Endothelial cell of umbilical vein (primary cell): ENCODE data around the gene ANO1.

Experiments used
- EZH2 ChIP-seq: IDR thresholded peaks from 2 replicates; pipeline ENCODE4 v1.6.1; 2012; ENCODE audit warnings: borderline replicate concordance, low read depth, mild to moderate bottlenecking, moderate library complexity, low read length, inconsistent platforms; ENCODE audit not compliant: severe bottlenecking
- FOS ChIP-seq: IDR thresholded peaks from 2 replicates; pipeline ENCODE4 v1.6.1; 2011; ENCODE audit warnings: mild to moderate bottlenecking, low read length, moderate library complexity, borderline replicate concordance; ENCODE audit not compliant: insufficient read depth
- POLR2A ChIP-seq: IDR thresholded peaks from 2 replicates; pipeline ENCODE4 v1.6.1; 2012; ENCODE audit warnings: low read depth, mild to moderate bottlenecking, control low read depth, low read length
- POLR2AphosphoS5 ChIP-seq: IDR thresholded peaks from 2 replicates; pipeline ENCODE4 v1.6.1; 2012; ENCODE audit warnings: low read depth, mild to moderate bottlenecking, control low read depth, low read length, moderate library complexity; ENCODE audit not compliant: insufficient read depth
- TF ChIP-seq, protein P1 (sequence below), 2 donors: IDR thresholded peaks; 1 replicate in 1 of 2; 2 replicates in 1 of 2; pipeline ENCODE4 v1.5.1; 2011; ENCODE audit warnings: low read length in 2 of 2, mild to moderate bottlenecking in 2 of 2, moderate library complexity in 2 of 2, control low read depth in 1 of 2, inconsistent platforms in 1 of 2, low read depth in 1 of 2; ENCODE audit not compliant: insufficient read depth in 1 of 2; ENCODE audit errors: extremely low read depth in 1 of 2

DNA sequence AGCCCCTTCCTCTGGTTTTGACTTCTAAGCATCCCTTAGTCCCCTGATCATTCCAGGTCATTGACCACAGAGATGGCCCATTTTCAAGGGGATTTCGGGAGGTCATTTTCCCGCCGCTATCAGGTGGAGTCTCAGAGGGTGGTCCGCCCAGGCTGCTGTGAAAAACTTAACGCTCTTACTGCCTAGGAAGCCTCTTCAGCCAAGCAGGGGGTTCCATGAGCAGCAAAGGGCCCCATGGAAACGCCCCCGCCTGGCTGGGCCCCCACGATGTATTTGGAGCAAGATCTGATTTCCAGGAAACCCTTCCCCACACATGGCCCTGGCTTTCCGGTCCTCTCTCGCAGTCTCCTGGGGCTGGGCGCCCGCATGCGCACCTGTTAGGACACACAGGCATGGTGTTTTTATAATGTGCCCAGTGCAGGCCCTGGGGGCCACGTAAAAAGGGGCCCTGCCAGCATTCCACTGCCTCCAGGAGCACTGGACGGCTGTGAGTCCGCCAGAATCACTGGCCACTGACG, 32.5 kb downstream of the ANO1 start:
- TF ChIP-seq, protein P1, sequence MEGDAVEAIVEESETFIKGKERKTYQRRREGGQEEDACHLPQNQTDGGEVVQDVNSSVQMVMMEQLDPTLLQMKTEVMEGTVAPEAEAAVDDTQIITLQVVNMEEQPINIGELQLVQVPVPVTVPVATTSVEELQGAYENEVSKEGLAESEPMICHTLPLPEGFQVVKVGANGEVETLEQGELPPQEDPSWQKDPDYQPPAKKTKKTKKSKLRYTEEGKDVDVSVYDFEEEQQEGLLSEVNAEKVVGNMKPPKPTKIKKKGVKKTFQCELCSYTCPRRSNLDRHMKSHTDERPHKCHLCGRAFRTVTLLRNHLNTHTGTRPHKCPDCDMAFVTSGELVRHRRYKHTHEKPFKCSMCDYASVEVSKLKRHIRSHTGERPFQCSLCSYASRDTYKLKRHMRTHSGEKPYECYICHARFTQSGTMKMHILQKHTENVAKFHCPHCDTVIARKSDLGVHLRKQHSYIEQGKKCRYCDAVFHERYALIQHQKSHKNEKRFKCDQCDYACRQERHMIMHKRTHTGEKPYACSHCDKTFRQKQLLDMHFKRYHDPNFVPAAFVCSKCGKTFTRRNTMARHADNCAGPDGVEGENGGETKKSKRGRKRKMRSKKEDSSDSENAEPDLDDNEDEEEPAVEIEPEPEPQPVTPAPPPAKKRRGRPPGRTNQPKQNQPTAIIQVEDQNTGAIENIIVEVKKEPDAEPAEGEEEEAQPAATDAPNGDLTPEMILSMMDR (IDR thresholded peaks at IDR 0.05; ENCODE audit: extremely low read depth in 1 of 2, insufficient read depth in 1 of 2, low read depth in 1 of 2, low read length in 2 of 2), result no peak
- TF ChIP-seq EZH2 (no peak), POLR2AphosphoS5 (no peak), POLR2A (no peak), FOS (no peak)
